SK-N-SH (cell line): Measurements from ENCODE around the gene PPP1R1C. TPM values are rescaled to one million over a fixed set of nuclear protein-coding genes. Genes with fewer than 3 reads are reported as not detected.

Experiments
- CTCF ChIA-PET: fragments of 300-600, 350-600 bp; formaldehyde crosslinking; extraction: SDS; loops from one replicate; lab custom pipeline; 2021; lab: Yijun Ruan, JAX
- POLR2A ChIA-PET: fragments of 350-600 bp; sonication (Branson Sonifier 250); formaldehyde crosslinking; extraction: SDS; loops from one replicate; lab custom pipeline; 2020; ENCODE audit warnings: antibody characterized with exemption, inconsistent platforms; lab: Yijun Ruan, JAX
- DNase-seq: peaks from one replicate; pipeline ENCODE4 v3.0.0; 2012
- H2AFZ ChIP-seq: fragments of 200-600 bp; sonication (generic); 2 replicates; pipeline ENCODE4 v1.8.1; 2016; ENCODE audit warnings: antibody characterized with exemption, mild to moderate bottlenecking, low read depth
- H3F3A ChIP-seq: fragments of 200-600 bp; sonication (generic); replicated peaks from 2 replicates; pipeline ENCODE3; 2016; ENCODE audit warnings: antibody characterized with exemption, mild to moderate bottlenecking; ENCODE audit not compliant: insufficient read depth
- H3K27ac ChIP-seq, 2 experiments: fragments of 200-500 bp in 1 of 2; fragments of 200-600 bp in 1 of 2; sonication (Bioruptor generic) in 1 of 2; sonication (generic), shearing (Covaris generic) in 1 of 2; 2 replicates each; pipeline versions ENCODE4 v1.5.1 to v1.6.1; 2014 to 2016; ENCODE audit warnings: low read depth in 2 of 2, inconsistent platforms in 1 of 2, low read length in 1 of 2, mild to moderate bottlenecking in 1 of 2, mixed read lengths in 1 of 2
- H3K27me3 ChIP-seq: fragments of 200-600 bp; sonication (generic), shearing (Covaris generic); 2 replicates; pipeline ENCODE4 v1.6.1; 2016; ENCODE audit warnings: mixed run types; ENCODE audit not compliant: insufficient read depth
- H3K36me3 ChIP-seq, 2 experiments: fragments of 200-500 bp in 1 of 2; fragments of 200-600 bp in 1 of 2; sonication (Bioruptor generic) in 1 of 2; sonication (generic) in 1 of 2; replicated peaks in 1 of 2; 2 replicates each; pipeline versions ENCODE3 to v1.5.1; 2014 to 2016; ENCODE audit warnings: low read length in 1 of 2, mild to moderate bottlenecking in 1 of 2; ENCODE audit not compliant: insufficient read depth in 2 of 2, control insufficient read depth in 1 of 2
- H3K4me1 ChIP-seq, 2 experiments: fragments of 200-500 bp in 1 of 2; fragments of 200-600 bp in 1 of 2; sonication (Bioruptor generic) in 1 of 2; sonication (generic), shearing (Covaris generic) in 1 of 2; 2 replicates each; pipeline versions ENCODE4 v1.5.1 to v1.6.1; 2014 to 2016; ENCODE audit warnings: low read depth in 1 of 2, low read length in 1 of 2, mixed run types in 1 of 2; ENCODE audit not compliant: insufficient read depth in 2 of 2, control insufficient read depth in 1 of 2
- H3K4me2 ChIP-seq: fragments of 200-600 bp; sonication (generic), shearing (Covaris generic); 2 replicates; pipeline ENCODE4 v1.6.1; 2017; ENCODE audit warnings: mixed run types
- H3K4me3 ChIP-seq, 2 experiments: fragments of 200-500 bp in 1 of 2; fragments of 200-600 bp in 1 of 2; sonication (Bioruptor generic) in 1 of 2; sonication (generic), shearing (Covaris generic) in 1 of 2; 2 replicates each; pipeline versions ENCODE4 v1.5.1 to v1.8.1; 2014 to 2016; ENCODE audit warnings: low read depth in 2 of 2, inconsistent platforms in 1 of 2, low read length in 1 of 2, mild to moderate bottlenecking in 1 of 2, mixed read lengths in 1 of 2, moderate library complexity in 1 of 2
- H3K79me2 ChIP-seq: fragments of 200-600 bp; sonication (generic); 2 replicates; pipeline ENCODE4 v1.8.1; 2017; ENCODE audit warnings: mild to moderate bottlenecking; ENCODE audit not compliant: insufficient read depth
- H3K9ac ChIP-seq: fragments of 200-600 bp; sonication (generic); 2 replicates; pipeline ENCODE4 v1.6.1; 2017; ENCODE audit warnings: mixed run types
- H3K9me2 ChIP-seq: fragments of 200-600 bp; sonication (generic); 2 replicates; pipeline ENCODE4 v1.6.1; 2017; ENCODE audit warnings: mixed run types
- H3K9me3 ChIP-seq: fragments of 200-600 bp; sonication (generic); 2 replicates; pipeline ENCODE4 v1.6.1; 2017; ENCODE audit warnings: mixed run types, mild to moderate bottlenecking, moderate library complexity
- H4K20me1 ChIP-seq: fragments of 200-600 bp; sonication (generic); 2 replicates; pipeline ENCODE4 v1.6.1; 2017; ENCODE audit warnings: mild to moderate bottlenecking, mixed run types; ENCODE audit not compliant: insufficient read depth
- EP300 ChIP-seq, 2 experiments: IDR thresholded peaks; 2 replicates each; pipeline versions ENCODE4 v1.4.0 to v1.6.1; 2012; ENCODE audit warnings: borderline replicate concordance in 1 of 2, low read depth in 1 of 2, low read length in 1 of 2
- EZH2phosphoT487 ChIP-seq: fragments of 200-600 bp; sonication (generic); IDR thresholded peaks from 2 replicates; pipeline ENCODE4 v1.6.1; 2017; ENCODE audit warnings: low read depth, mixed run types, mild to moderate bottlenecking, antibody characterized with exemption, moderate library complexity, borderline replicate concordance
- JUND ChIP-seq: IDR thresholded peaks from 2 replicates; pipeline ENCODE4 v1.4.0; 2012
- MAX ChIP-seq: IDR thresholded peaks from 2 replicates; pipeline ENCODE4 v1.4.0; 2012; ENCODE audit warnings: low read depth
- PBX3 ChIP-seq: IDR thresholded peaks from 2 replicates; pipeline ENCODE4; 2012
- RFX5 ChIP-seq: IDR thresholded peaks from 2 replicates; pipeline ENCODE4 v1.6.1; 2012; ENCODE audit warnings: mild to moderate bottlenecking, improper control_type of control experiment, low read length
- RXRA ChIP-seq: IDR thresholded peaks from 2 replicates; pipeline ENCODE4 v1.4.0; 2012; ENCODE audit warnings: low read depth, mild to moderate bottlenecking, borderline replicate concordance
- SMC3 ChIP-seq: IDR thresholded peaks from 2 replicates; pipeline ENCODE4 v1.6.1; 2012; ENCODE audit warnings: low read depth, low read length, improper control_type of control experiment
- WGBS: methylation state at CpG from one replicate; pipeline ENCODE4 v1.1.6; 2017; ENCODE audit warnings: low lambda C conversion rate; 5-methylcytosine and 5-hydroxymethylcytosine counted together
- polyA plus RNA-seq, 3 experiments: library from polyadenylated mRNA; depleted of rRNA; stranded (reverse); fragments of >200 nt; gene quantifications; 2 replicates each; pipeline ENCODE4 v1.2.3, GENCODE V29; 2012
- TF ChIP-seq, protein P1 (sequence below): fragments of 150-350 bp; IDR thresholded peaks from 2 replicates; pipeline ENCODE4 v1.6.1; 2016; ENCODE audit warnings: mild to moderate bottlenecking, low read depth, low read length
- TF ChIP-seq, protein P2 (sequence below): IDR thresholded peaks from 2 replicates; pipeline ENCODE4 v1.6.1; 2012; ENCODE audit warnings: mild to moderate bottlenecking, low read depth, low read length, moderate library complexity

Gene PPP1R1C
- polyA plus RNA-seq, 1 of the 3 experiments (the other 2 are of a cell fraction) = 0.41 TPM

DNA sequence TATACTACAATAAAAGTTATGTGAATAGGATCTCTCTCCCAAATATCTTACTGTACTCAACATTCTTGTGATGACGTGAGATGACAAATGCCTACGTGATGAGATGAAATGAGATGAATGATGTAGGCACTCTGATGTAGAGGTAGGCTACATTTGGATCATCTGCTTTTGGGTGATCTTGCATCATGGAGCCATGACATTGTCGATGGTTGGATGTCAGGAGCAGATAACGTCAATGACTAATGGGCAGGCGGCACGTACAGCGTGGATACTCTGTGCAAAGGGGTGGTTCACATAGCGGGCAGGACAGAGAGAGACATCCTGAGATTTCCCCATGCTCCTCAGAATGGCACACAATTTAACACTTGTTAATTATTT is 40.8 kb upstream of the PPP1R1C start (continued):
- TF ChIP-seq RFX5 (no peak), EP300 (IDR thresholded peaks at IDR 0.05; ENCODE audit: borderline replicate concordance in 1 of 2, low read depth in 1 of 2, low read length in 1 of 2) (no peak), SMC3 (no peak), PBX3 (no peak), EZH2phosphoT487 (no peak)

- WGBS = 84% methylated on average over 1 of the region's 1 CpG
- no peaks in the 10 kb centered on the region for H3K79me2 ChIP-seq
- H2AFZ ChIP-seq = no peak overlapping the region
- no peak overlapping the region for H3K27ac ChIP-seq
- H3K4me1 ChIP-seq = no peaks in the 10 kb centered on the region
- peaks cover 2% of the 10 kb centered on the region for H3F3A ChIP-seq
- H3K9me3 ChIP-seq = no peaks in the 10 kb centered on the region
- TF ChIP-seq SMC3 (no peak), RXRA (no peak), JUND (no peak), RFX5 (no peak), MAX (no peak), EZH2phosphoT487 (no peak)
- TF ChIP-seq, protein P1, sequence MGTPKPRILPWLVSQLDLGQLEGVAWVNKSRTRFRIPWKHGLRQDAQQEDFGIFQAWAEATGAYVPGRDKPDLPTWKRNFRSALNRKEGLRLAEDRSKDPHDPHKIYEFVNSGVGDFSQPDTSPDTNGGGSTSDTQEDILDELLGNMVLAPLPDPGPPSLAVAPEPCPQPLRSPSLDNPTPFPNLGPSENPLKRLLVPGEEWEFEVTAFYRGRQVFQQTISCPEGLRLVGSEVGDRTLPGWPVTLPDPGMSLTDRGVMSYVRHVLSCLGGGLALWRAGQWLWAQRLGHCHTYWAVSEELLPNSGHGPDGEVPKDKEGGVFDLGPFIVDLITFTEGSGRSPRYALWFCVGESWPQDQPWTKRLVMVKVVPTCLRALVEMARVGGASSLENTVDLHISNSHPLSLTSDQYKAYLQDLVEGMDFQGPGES = no peak
- TF ChIP-seq, protein P2, sequence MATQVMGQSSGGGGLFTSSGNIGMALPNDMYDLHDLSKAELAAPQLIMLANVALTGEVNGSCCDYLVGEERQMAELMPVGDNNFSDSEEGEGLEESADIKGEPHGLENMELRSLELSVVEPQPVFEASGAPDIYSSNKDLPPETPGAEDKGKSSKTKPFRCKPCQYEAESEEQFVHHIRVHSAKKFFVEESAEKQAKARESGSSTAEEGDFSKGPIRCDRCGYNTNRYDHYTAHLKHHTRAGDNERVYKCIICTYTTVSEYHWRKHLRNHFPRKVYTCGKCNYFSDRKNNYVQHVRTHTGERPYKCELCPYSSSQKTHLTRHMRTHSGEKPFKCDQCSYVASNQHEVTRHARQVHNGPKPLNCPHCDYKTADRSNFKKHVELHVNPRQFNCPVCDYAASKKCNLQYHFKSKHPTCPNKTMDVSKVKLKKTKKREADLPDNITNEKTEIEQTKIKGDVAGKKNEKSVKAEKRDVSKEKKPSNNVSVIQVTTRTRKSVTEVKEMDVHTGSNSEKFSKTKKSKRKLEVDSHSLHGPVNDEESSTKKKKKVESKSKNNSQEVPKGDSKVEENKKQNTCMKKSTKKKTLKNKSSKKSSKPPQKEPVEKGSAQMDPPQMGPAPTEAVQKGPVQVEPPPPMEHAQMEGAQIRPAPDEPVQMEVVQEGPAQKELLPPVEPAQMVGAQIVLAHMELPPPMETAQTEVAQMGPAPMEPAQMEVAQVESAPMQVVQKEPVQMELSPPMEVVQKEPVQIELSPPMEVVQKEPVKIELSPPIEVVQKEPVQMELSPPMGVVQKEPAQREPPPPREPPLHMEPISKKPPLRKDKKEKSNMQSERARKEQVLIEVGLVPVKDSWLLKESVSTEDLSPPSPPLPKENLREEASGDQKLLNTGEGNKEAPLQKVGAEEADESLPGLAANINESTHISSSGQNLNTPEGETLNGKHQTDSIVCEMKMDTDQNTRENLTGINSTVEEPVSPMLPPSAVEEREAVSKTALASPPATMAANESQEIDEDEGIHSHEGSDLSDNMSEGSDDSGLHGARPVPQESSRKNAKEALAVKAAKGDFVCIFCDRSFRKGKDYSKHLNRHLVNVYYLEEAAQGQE = no peak
- H3K27me3 ChIP-seq = no peaks in the 10 kb centered on the region
- H3K36me3 ChIP-seq = no peaks in the 10 kb centered on the region
- ChIA-PET CTCF (no interaction called here), POLR2A (no interaction called here)
- no peak overlapping the region for H3K4me2 ChIP-seq
- no peak for DNase-seq
- no peaks in the 10 kb centered on the region for H3K9me2 ChIP-seq
- H3K4me3 ChIP-seq = no peak overlapping the region
- no peaks in the 10 kb centered on the region for H4K20me1 ChIP-seq
- H3K9ac ChIP-seq = no peak overlapping the region
Observed at GRCh38 chr2:181946444-181947127, 39.1 kb upstream of the PPP1R1C start.
